SJCRH30 (cell line): Measurements from ENCODE around the gene FLT4. TPM values are rescaled to one million over a fixed set of nuclear protein-coding genes. Genes with fewer than 3 reads are reported as not detected.

ENCODE experiments used
- DNase-seq, 2 experiments: peaks; one replicate each; pipeline ENCODE4 v3.0.0-alpha.2; 2015 to 2020
- H3K27ac ChIP-seq: fragments of 250-450 bp; sonication (Bioruptor Pico); 2 replicates; pipeline ENCODE4 v1.5.1; 2020; ENCODE audit warnings: mild to moderate bottlenecking, moderate library complexity
- H3K27me3 ChIP-seq: fragments of 250-450 bp; sonication (Bioruptor Pico); 2 replicates; pipeline ENCODE4 v1.5.1; 2020; ENCODE audit warnings: mild to moderate bottlenecking, moderate library complexity
- H3K36me3 ChIP-seq: fragments of 250-450 bp; sonication (Bioruptor Pico); 2 replicates; pipeline ENCODE4 v1.5.1; 2020; ENCODE audit warnings: mild to moderate bottlenecking, moderate library complexity
- H3K4me1 ChIP-seq: fragments of 250-450 bp; sonication (Bioruptor Pico); 2 replicates; pipeline ENCODE4 v1.5.1; 2020; ENCODE audit warnings: mild to moderate bottlenecking, moderate library complexity
- H3K4me3 ChIP-seq: fragments of 250-450 bp; sonication (Bioruptor Pico); 2 replicates; pipeline ENCODE4 v1.5.1; 2020; ENCODE audit warnings: mild to moderate bottlenecking, moderate library complexity
- H3K9me3 ChIP-seq: fragments of 250-450 bp; sonication (Bioruptor Pico); replicated peaks from 2 replicates; pipeline ENCODE4 v1.5.1; 2020; ENCODE audit warnings: mild to moderate bottlenecking, moderate library complexity
- total RNA-seq: library from RNA; depleted of rRNA; stranded (reverse); fragments of >200 nt; shearing (Covaris generic); gene quantifications from 2 replicates; pipeline ENCODE4 v1.2.3, GENCODE V29; 2014

Gene FLT4
- total RNA-seq, 1 experiment from 2014 or later, result 0.08 TPM

DNA sequence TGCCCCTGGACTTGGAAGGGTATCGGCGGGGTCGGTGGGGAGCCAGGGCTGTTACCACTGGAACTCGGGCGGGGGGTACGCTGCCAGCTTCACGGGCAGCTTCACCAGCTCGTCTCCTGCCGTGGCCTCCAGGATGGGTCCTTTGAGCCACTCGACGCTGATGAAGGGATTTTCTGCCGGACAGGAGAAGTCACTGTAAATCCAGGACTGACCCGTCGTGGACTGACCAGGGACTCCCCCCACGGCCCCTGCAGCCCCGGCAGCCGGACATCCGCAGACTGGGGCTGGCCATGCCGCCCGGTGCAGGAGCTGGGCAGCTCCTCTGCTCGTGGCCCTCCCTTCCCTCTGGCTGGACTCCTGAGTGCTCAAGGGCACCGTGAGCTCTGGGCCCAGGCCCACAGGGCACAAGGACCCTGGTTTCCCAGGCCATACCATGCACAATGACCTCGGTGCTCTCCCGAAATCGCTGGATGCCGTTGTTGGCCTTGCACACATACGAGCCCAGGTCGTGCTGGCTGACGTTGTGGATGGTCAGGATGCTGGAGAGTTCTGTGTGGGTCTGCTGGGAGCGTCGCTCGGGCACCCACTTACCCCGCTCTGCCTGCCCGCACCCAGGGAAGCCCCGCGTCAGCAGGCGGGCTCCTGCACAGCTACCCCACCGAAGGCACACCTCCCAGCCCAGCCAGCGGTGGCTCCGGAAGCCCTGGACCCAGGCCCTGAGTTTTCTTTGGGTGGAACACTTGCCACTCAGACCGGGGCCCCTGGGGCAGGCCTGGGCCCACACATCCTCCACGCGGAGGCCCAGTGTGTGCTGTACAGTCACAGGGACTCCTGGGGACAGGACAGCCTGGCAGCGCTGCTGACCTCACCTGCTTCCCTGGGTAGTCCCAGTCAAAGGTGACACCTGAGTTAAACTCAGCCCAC lies 20.3 kb downstream of the FLT4 start:
- no peak overlapping the region for H3K27ac ChIP-seq
- H3K36me3 ChIP-seq, result no peaks in the 10 kb centered on the region
- no peak for DNase-seq
- H3K4me1 ChIP-seq, result no peaks in the 10 kb centered on the region
- H3K27me3 ChIP-seq, result no peaks in the 10 kb centered on the region
- no peak overlapping the region for H3K4me3 ChIP-seq
- no peaks in the 10 kb centered on the region for H3K9me3 ChIP-seq

GRCh38 chr5:180628211-180628610 lies 21.2 kb downstream of the FLT4 start:
- no peak for DNase-seq
- H3K36me3 ChIP-seq, result no peaks in the 10 kb centered on the region
- no peaks in the 10 kb centered on the region for H3K27me3 ChIP-seq
- H3K4me3 ChIP-seq, result no peak overlapping the region
- H3K4me1 ChIP-seq, result no peaks in the 10 kb centered on the region
- H3K27ac ChIP-seq, result no peak overlapping the region
- H3K9me3 ChIP-seq, result no peaks in the 10 kb centered on the region

DNA sequence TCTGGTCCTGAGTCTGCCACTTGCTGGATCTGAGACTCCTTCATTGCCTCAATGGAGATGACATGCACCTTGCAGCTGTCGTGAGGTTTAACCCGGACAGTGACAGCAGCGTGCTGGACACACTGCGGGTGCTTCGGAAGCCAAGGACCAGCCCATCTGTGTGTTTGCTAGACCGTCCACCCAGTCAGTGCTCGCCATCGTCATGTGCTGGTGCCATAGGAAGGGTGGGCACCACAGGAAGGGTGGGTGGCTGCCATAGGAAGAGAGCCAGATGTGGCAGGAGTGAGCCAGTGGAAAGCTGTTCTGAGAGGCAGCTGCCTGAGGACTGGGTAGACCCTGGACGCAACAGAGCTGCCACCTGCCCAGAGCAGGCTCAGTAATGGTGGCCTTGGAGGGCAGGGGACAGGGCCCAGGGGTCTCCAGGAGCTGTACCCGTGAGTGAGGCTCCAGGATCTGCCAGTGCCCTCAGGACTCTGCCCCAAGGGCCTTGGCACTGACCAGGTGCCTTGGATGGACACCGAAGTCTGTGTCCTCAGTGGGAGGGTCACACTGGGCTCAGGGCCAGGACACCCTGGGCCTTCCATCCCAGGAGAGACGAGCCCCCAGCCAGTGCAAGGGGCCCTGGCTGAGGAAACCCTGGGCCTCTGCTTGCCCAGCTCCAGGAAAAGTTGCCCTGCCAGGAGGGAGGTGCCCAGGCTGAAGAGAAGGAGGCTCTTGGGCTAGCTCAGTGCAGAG lies 21.8 kb downstream of the FLT4 start:
- Histone ChIP-seq H3K4me3 (no peak overlapping the region), H3K27me3 (no peaks in the 10 kb centered on the region), H3K27ac (no peak overlapping the region), H3K36me3 (no peaks in the 10 kb centered on the region), H3K4me1 (no peaks in the 10 kb centered on the region), H3K9me3 (no peaks in the 10 kb centered on the region)
- DNase-seq, result peak in 1 of 2 experiments; percentile 42

GRCh38 chr5:180626661-180627385 lies 22.6 kb downstream of the FLT4 start:
- Histone ChIP-seq H3K36me3 (no peaks in the 10 kb centered on the region), H3K4me1 (no peaks in the 10 kb centered on the region), H3K4me3 (no peak overlapping the region), H3K9me3 (no peaks in the 10 kb centered on the region), H3K27ac (no peak overlapping the region), H3K27me3 (no peaks in the 10 kb centered on the region)
- no peak for DNase-seq

DNA sequence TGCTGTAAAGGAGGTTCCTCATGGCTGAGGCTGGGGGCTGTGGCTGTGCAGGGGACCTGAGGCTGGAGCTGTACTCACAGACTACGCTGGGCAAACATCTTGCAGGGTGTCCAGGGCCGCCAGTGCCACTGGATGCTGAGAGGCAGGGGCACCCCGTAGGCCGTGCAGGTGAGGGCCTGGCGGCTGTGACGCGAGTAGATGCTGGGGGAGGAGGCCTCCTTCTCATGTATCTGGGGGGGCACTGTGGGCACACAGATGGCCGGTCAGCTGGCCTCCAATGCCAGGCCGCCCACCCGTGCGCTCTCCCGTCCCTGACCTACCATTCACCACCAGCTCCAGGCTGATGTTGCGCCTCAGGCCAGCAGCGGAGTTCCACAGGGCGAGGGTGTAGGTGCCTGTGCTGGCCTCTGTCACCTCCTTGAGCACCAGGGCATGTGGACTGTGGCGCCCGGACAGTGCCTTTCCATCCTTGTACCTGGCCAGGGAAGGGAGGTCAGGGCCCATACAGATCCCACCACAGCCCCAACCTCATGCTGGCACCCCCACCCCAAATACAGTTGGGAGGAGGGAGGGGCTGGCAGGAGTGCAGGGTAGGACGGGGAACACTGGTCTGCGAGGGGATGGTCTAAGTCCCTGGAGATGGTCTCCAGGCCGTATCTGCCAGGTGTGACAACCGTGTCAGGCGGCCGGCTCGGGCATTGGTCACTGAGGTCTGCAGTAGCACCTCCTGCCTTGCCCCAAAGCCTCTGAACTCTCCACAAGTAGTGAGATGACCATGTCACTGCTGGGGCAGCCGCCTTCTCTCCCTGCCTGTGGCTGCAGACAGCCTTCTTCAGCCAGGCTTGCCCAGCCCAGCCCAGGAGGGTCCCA lies 23.4 kb downstream of the FLT4 start:
- H3K9me3 ChIP-seq, result no peaks in the 10 kb centered on the region
- no peak for DNase-seq
- no peaks in the 10 kb centered on the region for H3K4me1 ChIP-seq
- no peaks in the 10 kb centered on the region for H3K27me3 ChIP-seq
- H3K27ac ChIP-seq, result no peak overlapping the region
- no peaks in the 10 kb centered on the region for H3K36me3 ChIP-seq
- no peak overlapping the region for H3K4me3 ChIP-seq

DNA sequence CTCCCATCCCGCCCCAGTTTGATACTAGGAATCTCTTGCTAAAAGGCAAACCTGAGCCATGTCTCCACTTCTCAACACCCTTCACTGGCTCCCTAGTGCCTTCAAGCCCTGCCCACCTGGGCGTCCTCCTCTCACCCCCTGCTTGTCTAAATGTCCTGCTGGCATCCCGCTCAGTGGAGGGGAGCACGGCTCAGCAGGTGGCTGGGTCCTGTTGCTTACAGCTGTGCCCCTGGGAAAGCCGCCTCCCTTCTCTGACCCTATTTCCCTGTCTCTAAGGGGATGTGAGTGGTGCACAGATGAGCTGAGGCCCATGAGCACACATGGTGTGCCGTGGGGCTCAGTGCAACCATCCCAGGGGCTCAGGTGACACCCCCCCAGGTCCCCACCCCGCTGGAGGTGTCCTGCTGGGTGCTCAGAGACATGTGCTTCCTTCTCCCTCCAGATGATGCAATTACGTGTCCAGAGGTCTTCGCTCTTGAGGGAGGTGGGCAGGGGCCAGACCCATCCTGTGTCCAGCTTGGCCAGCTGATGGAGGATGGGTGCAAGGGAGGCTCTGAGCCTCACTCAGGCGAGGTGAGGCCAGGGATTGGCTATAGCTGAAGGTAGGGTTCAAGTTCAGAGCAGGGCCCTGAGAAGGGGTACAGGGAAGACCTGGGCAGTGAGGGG lies 24.1 kb downstream of the FLT4 start:
- no peaks in the 10 kb centered on the region for H3K4me1 ChIP-seq

GRCh38 chr5:180624587-180624986 lies 24.8 kb downstream of the FLT4 start:
- Histone ChIP-seq H3K4me1 (no peaks in the 10 kb centered on the region), H3K4me3 (no peak overlapping the region), H3K36me3 (no peaks in the 10 kb centered on the region), H3K27me3 (no peaks in the 10 kb centered on the region), H3K9me3 (no peaks in the 10 kb centered on the region), H3K27ac (no peak overlapping the region)
- no peak for DNase-seq

More for the DNA sequence above, 24.1 kb downstream of the FLT4 start:
- H3K9me3 ChIP-seq, result no peaks in the 10 kb centered on the region
- H3K27me3 ChIP-seq, result no peaks in the 10 kb centered on the region
- H3K4me3 ChIP-seq, result no peak overlapping the region
- H3K36me3 ChIP-seq, result no peaks in the 10 kb centered on the region
- no peak overlapping the region for H3K27ac ChIP-seq
- no peak for DNase-seq

DNA sequence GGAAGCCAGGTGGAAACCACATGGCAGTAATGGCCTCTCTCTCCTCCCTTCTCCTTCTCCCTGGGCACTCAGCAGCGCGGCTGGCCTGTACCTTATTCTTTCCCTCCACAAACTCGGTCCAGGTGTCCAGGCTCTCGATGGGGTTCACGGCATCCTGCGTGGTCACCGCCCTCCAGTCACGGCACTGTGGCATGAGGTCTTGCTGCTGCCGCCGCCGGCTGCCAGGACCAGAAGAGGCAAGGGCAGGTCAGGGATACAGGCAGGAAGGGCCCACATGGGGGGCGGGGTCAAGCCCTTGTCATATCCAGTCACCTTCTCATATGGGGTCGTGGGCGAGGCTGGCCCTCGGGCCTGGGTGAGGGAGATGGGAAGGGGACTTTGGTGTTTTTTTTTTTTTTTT lies 25.6 kb downstream of the FLT4 start:
- H3K9me3 ChIP-seq, result no peaks in the 10 kb centered on the region
- H3K4me3 ChIP-seq, result no peak overlapping the region
- H3K27ac ChIP-seq, result no peak overlapping the region
- no peak for DNase-seq
- no peaks in the 10 kb centered on the region for H3K27me3 ChIP-seq
- H3K36me3 ChIP-seq, result no peaks in the 10 kb centered on the region
- H3K4me1 ChIP-seq, result no peaks in the 10 kb centered on the region

GRCh38 chr5:180623411-180623834 lies 26.0 kb downstream of the FLT4 start:
- Histone ChIP-seq H3K4me3 (no peak overlapping the region), H3K9me3 (no peaks in the 10 kb centered on the region), H3K27ac (no peak overlapping the region), H3K27me3 (no peaks in the 10 kb centered on the region), H3K4me1 (no peaks in the 10 kb centered on the region), H3K36me3 (no peaks in the 10 kb centered on the region)
- DNase-seq, result no peak

GRCh38 chr5:180622910-180623309 lies 26.5 kb downstream of the FLT4 start:
- no peaks in the 10 kb centered on the region for H3K27me3 ChIP-seq
- no peaks in the 10 kb centered on the region for H3K9me3 ChIP-seq
- no peak overlapping the region for H3K4me3 ChIP-seq
- DNase-seq, result no peak
- no peak overlapping the region for H3K27ac ChIP-seq
- H3K4me1 ChIP-seq, result no peaks in the 10 kb centered on the region
- no peaks in the 10 kb centered on the region for H3K36me3 ChIP-seq

GRCh38 chr5:180621311-180621710 lies 28.1 kb downstream of the FLT4 start:
- DNase-seq, result no peak
- Histone ChIP-seq H3K27me3 (no peaks in the 10 kb centered on the region), H3K4me3 (no peak overlapping the region), H3K9me3 (no peaks in the 10 kb centered on the region), H3K27ac (no peak overlapping the region), H3K4me1 (no peaks in the 10 kb centered on the region), H3K36me3 (no peaks in the 10 kb centered on the region)

DNA sequence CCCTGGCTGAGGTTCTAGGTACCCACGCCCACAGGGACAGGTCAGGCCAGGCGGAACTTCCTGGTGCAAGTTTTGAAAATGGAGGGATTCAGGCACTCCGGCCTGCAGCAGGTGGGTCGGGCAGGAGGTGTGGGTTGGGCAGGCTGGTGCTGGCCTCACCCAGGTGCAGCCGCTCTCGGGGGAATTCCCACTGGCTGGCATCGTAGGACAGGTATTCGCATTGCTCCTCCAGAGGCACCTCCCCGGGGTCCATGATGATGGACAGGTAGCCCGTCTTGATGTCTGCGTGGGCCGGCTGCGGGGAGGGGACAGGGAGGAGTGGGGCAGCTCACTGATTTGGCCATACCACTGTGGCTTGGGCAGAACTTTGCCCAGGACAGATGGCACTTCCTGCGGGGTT lies 29.4 kb downstream of the FLT4 start:
- no peaks in the 10 kb centered on the region for H3K4me1 ChIP-seq
- no peak for DNase-seq
- H3K27ac ChIP-seq, result no peak overlapping the region
- no peaks in the 10 kb centered on the region for H3K27me3 ChIP-seq
- no peaks in the 10 kb centered on the region for H3K9me3 ChIP-seq
- H3K4me3 ChIP-seq, result no peak overlapping the region
- no peaks in the 10 kb centered on the region for H3K36me3 ChIP-seq

DNA sequence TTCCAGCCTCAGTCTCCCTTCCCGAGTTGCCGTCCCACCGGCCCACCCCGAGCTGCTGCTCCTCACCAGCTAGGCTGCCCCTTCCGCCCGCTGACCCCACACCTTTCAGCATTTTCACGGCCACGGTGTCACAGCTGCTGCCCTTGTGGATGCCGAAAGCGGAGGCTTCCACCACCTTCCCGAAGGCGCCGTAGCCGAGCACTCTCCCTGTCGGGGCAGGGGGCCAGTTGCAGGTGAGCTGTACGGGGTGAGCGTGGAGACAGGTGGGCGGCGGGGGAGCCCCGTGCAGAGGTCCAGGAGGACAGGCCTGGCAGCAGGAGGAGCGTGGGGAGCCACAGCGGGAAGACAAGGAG lies 29.9 kb downstream of the FLT4 start:
- H3K4me1 ChIP-seq, result no peaks in the 10 kb centered on the region
- H3K27ac ChIP-seq, result no peak overlapping the region
- DNase-seq, result no peak
- no peaks in the 10 kb centered on the region for H3K9me3 ChIP-seq
- no peaks in the 10 kb centered on the region for H3K36me3 ChIP-seq
- H3K4me3 ChIP-seq, result no peak overlapping the region
- no peaks in the 10 kb centered on the region for H3K27me3 ChIP-seq
